HepG2 (cell line): ENCODE results near the gene GLO1. TPM values are rescaled to one million over a fixed set of nuclear protein-coding genes. Genes with fewer than 3 reads are reported as not detected.

Experiments
- ATAC-seq: fragments of 200-7000 bp; cut with Tn5 transposase; 3 replicates; pipeline ENCODE4 v1.9.1; 2020; ENCODE audit warnings: mild to moderate bottlenecking, moderate library complexity
- BruUV-seq: library from RNA; stranded (reverse); fragments of 400-500 nt; replicated peaks from 2 replicates; lab custom pipeline; 2021; lab: Mats Ljungman, UMichigan
- CTCF ChIA-PET: fragments of 300-600 bp; formaldehyde crosslinking; extraction: SDS; loops from one replicate; lab custom pipeline; 2021; ENCODE audit warnings: low total read pairs, inconsistent platforms, low intra/inter-chr PET ratio; lab: Yijun Ruan, JAX
- POLR2A ChIA-PET: fragments of 350-600 bp; sonication (Branson Sonifier 250); formaldehyde crosslinking; loops from one replicate; lab custom pipeline; 2020; ENCODE audit warnings: antibody characterized with exemption, inconsistent platforms; lab: Yijun Ruan, JAX
- DNase-seq: peaks from one replicate; pipeline ENCODE4 v3.0.0-alpha.2; 2015; ENCODE audit warnings: low spot score
- FAIRE-seq: peaks from 3 replicates; lab custom pipeline; 2011; peaks lifted over from hg19 to GRCh38; lab: Jason Lieb, UNC
- H2AFZ ChIP-seq: one replicate; pipeline ENCODE4 v1.6.1; 2011; ENCODE audit warnings: low read length, inconsistent platforms
- H3K27ac ChIP-seq: fragments of 300-600 bp; 3 replicates; pipeline ENCODE4 v1.8.0; 2011; ENCODE audit warnings: mixed run types, mild to moderate bottlenecking, mixed read lengths, low read length, inconsistent platforms; ENCODE audit not compliant: insufficient read depth; ENCODE audit errors: extremely low read length
- H3K27me3 ChIP-seq, 2 experiments: fragments of 200-600 bp in 1 of 2; 2 replicates in 1 of 2; 3 replicates in 1 of 2; pipeline versions ENCODE4 v1.6.0 to v1.8.0; 2011; ENCODE audit warnings: low read length in 2 of 2, mild to moderate bottlenecking in 2 of 2, moderate library complexity in 2 of 2, inconsistent platforms in 1 of 2; ENCODE audit not compliant: insufficient read depth in 2 of 2, control insufficient read depth in 1 of 2
- H3K36me3 ChIP-seq, 2 experiments: fragments of 200-600 bp in 1 of 2; replicated peaks in 1 of 2; 2 replicates in 1 of 2; 3 replicates in 1 of 2; pipeline versions ENCODE4 v1.5.1 to v1.8.0; 2011; ENCODE audit warnings: low read length in 2 of 2, inconsistent platforms in 1 of 2; ENCODE audit not compliant: insufficient read depth in 2 of 2, control insufficient read depth in 1 of 2
- H3K4me1 ChIP-seq: 2 replicates; pipeline ENCODE4 v1.5.1; 2012; ENCODE audit warnings: low read length, inconsistent platforms; ENCODE audit not compliant: insufficient read depth
- H3K4me2 ChIP-seq: 2 replicates; pipeline ENCODE4 v1.6.0; 2011; ENCODE audit warnings: low read depth, low read length, inconsistent platforms
- H3K4me3 ChIP-seq, 3 experiments: fragments of 200-600 bp in 1 of 3; sonication (generic), shearing (Covaris generic) in 1 of 3; replicated peaks in 1 of 3; 2 replicates each; pipeline ENCODE4 v1.5.1; 2011 to 2016; ENCODE audit warnings: low read length in 3 of 3, inconsistent platforms in 2 of 3, low read depth in 2 of 3, mild to moderate bottlenecking in 2 of 3, control low read depth in 1 of 3, mixed read lengths in 1 of 3; ENCODE audit not compliant: insufficient read depth in 1 of 3
- H3K79me2 ChIP-seq: one replicate; pipeline ENCODE4 v1.6.1; 2011; ENCODE audit warnings: low read length, inconsistent platforms; ENCODE audit not compliant: insufficient read depth
- H3K9ac ChIP-seq: 2 replicates; pipeline ENCODE4 v1.6.0; 2011; ENCODE audit warnings: mild to moderate bottlenecking, low read depth, low read length, inconsistent platforms; ENCODE audit not compliant: insufficient read depth
- H3K9me3 ChIP-seq: 2 replicates; pipeline ENCODE4 v1.5.1; 2012; ENCODE audit warnings: mild to moderate bottlenecking, low read length
- H4K20me1 ChIP-seq: 2 replicates; pipeline ENCODE4 v1.6.0; 2011; ENCODE audit warnings: inconsistent platforms, mild to moderate bottlenecking, low read length, moderate library complexity; ENCODE audit not compliant: insufficient read depth
- ATF2 ChIP-seq: sonication (generic); formaldehyde crosslinking; IDR thresholded peaks from 2 replicates; pipeline ENCODE4 v1.4.0; 2020; ENCODE audit warnings: missing genetic modification reagents
- BRCA1 ChIP-seq: sonication (generic); formaldehyde crosslinking; IDR thresholded peaks from 2 replicates; pipeline ENCODE4 v1.4.0; 2020; ENCODE audit warnings: missing genetic modification reagents
- ELK4 ChIP-seq: sonication (generic); formaldehyde crosslinking; IDR thresholded peaks from 2 replicates; pipeline ENCODE4 v1.9.0; 2021; ENCODE audit warnings: missing genetic modification reagents, borderline replicate concordance
- HNRNPK ChIP-seq: fragments of 200-400 bp; formaldehyde crosslinking; IDR thresholded peaks from 2 replicates; pipeline ENCODE4 v1.6.1; 2018; ENCODE audit warnings: low read length, low read depth, moderate library complexity, mild to moderate bottlenecking; ENCODE audit not compliant: poor library complexity, severe bottlenecking
- IRF2 ChIP-seq: IDR thresholded peaks from 2 replicates; pipeline ENCODE4 v1.6.1; 2018; ENCODE audit warnings: missing genetic modification reagents, missing compliant biosample characterization
- KLF16 ChIP-seq, 2 experiments: sonication (generic) in 1 of 2; formaldehyde crosslinking in 1 of 2; IDR thresholded peaks; 2 replicates each; pipeline versions ENCODE4 v1.6.1 to v1.8.0; 2016 to 2023; ENCODE audit warnings: missing genetic modification reagents in 2 of 2, missing compliant biosample characterization in 1 of 2
- MZF1 ChIP-seq: sonication (generic); formaldehyde crosslinking; IDR thresholded peaks from 2 replicates; pipeline ENCODE4 v1.8.1; 2023; ENCODE audit warnings: mild to moderate bottlenecking, missing genetic modification reagents, borderline replicate concordance
- NFIB ChIP-seq: sonication (generic); formaldehyde crosslinking; IDR thresholded peaks from 2 replicates; pipeline ENCODE4 v1.9.0; 2021; ENCODE audit warnings: missing genetic modification reagents, mild to moderate bottlenecking, borderline replicate concordance
- PHB2 ChIP-seq: fragments of 450-650 bp; IDR thresholded peaks from 2 replicates; pipeline ENCODE4 v1.6.1; 2018; ENCODE audit not compliant: partially characterized antibody
- REST ChIP-seq, 2 experiments: IDR thresholded peaks; 2 replicates each; pipeline ENCODE4 v1.6.1; 2011 to 2012; ENCODE audit warnings: low read length in 2 of 2, borderline replicate concordance in 1 of 2, low read depth in 1 of 2, mild to moderate bottlenecking in 1 of 2, moderate library complexity in 1 of 2
- SSRP1 ChIP-seq: IDR thresholded peaks from 2 replicates; pipeline ENCODE4 v1.6.1; 2016; ENCODE audit warnings: control low read depth
- TEF ChIP-seq: sonication (generic); formaldehyde crosslinking; IDR thresholded peaks from 2 replicates; pipeline ENCODE4 v1.5.0; 2020; ENCODE audit warnings: missing genetic modification reagents
- ZKSCAN5 ChIP-seq: sonication (generic); formaldehyde crosslinking; IDR thresholded peaks from 2 replicates; pipeline ENCODE4 v1.5.1; 2020; ENCODE audit warnings: mild to moderate bottlenecking, missing genetic modification reagents
- ZNF20 ChIP-seq: sonication (generic); formaldehyde crosslinking; IDR thresholded peaks from 2 replicates; pipeline ENCODE4 v1.4.0; 2020; ENCODE audit warnings: mild to moderate bottlenecking, moderate library complexity, missing genetic modification reagents
- ZNF232 ChIP-seq: sonication (generic); formaldehyde crosslinking; IDR thresholded peaks from 2 replicates; pipeline ENCODE4 v1.4.0; 2020; ENCODE audit warnings: missing genetic modification reagents, borderline replicate concordance
- ZNF354B ChIP-seq: sonication (generic); formaldehyde crosslinking; IDR thresholded peaks from 2 replicates; pipeline ENCODE4 v1.8.0; 2022; ENCODE audit warnings: mild to moderate bottlenecking, missing genetic modification reagents
- ZNF543 ChIP-seq: sonication (generic); formaldehyde crosslinking; IDR thresholded peaks from 2 replicates; pipeline ENCODE4 v1.4.0; 2020; ENCODE audit warnings: mild to moderate bottlenecking, missing genetic modification reagents
- ZNF749 ChIP-seq: sonication (generic); formaldehyde crosslinking; IDR thresholded peaks from 2 replicates; pipeline ENCODE4 v1.8.0; 2022; ENCODE audit warnings: mild to moderate bottlenecking, missing genetic modification reagents, moderate library complexity, borderline replicate concordance
- WGBS: methylation state at CpG from one replicate; pipeline ENCODE4 v1.1.6; 2017; ENCODE audit warnings: low lambda C conversion rate; 5-methylcytosine and 5-hydroxymethylcytosine counted together
- in situ Hi-C: cut with HindIII; loops from 2 replicates; pipeline ENCODE4 v1.10.0; 2017; ENCODE audit warnings: low pct_unique_long_range_greater_than_20kb; ENCODE audit not compliant: extremely low pct_ligation_motif_present
- intact Hi-C: fragments of 100-400 bp; cut with micrococcal nuclease; formaldehyde crosslinking; loops from one replicate; pipeline ENCODE4 v1.10.0; 2022; ENCODE audit not compliant: unreplicated experiment
- polyA plus RNA-seq, 8 experiments: library from polyadenylated mRNA; depleted of rRNA in 3 of 8; stranded (reverse) in 7 of 8; unstranded in 1 of 8; fragments of >200 nt; fragmentation: Illumina TruSeq in 4 of 8; extraction: Trizol in 4 of 8; gene quantifications; 2 replicates each; pipeline versions ENCODE4 v1.2.1 to v1.2.3, GENCODE V29; 2011 to 2016; ENCODE audit warnings: low read depth in 4 of 8, missing spikeins in 1 of 8, mixed read lengths in 1 of 8; ENCODE audit not compliant: insufficient read depth in 1 of 8
- total RNA-seq, 5 experiments: library from RNA; depleted of rRNA; stranded (reverse); fragments of >200 nt; fragmentation: Illumina TruSeq; extraction: Trizol; gene quantifications; 2 replicates each; pipeline ENCODE4 v1.2.3, GENCODE V29; 2016; ENCODE audit warnings: low read depth in 1 of 5

Gene GLO1
- total and polyA plus RNA-seq, 2 of the 13 experiments (the other 11 are each of a cell fraction or from before 2014, with no cell fraction given) = 77.1 to 177 TPM

GRCh38 chr6:38730140-38730862 lies 27.4 kb upstream of the GLO1 start:
- DNase-seq (no peak), ATAC-seq (no peak), FAIRE-seq (no peak)
- ChIA-PET CTCF (no interaction called here), POLR2A (no interaction called here)
- in situ Hi-C loops = no loop called here
- Histone ChIP-seq H3K27me3 (no peaks in the 10 kb centered on the region), H3K4me3 (no peak overlapping the region), H3K9me3 (no peaks in the 10 kb centered on the region), H4K20me1 (no peaks in the 10 kb centered on the region), H3K27ac (no peak overlapping the region), H3K79me2 (no peaks in the 10 kb centered on the region), H3K4me1 (no peaks in the 10 kb centered on the region), H3K4me2 (no peak overlapping the region), H3K9ac (no peak overlapping the region), H2AFZ (no peak overlapping the region), H3K36me3 (no peaks in the 10 kb centered on the region)
- BruUV-seq = no TSS peak
- intact Hi-C loops = no loop called here
- 8% methylated on average over 4 of the region's 4 CpGs for WGBS
- TF ChIP-seq KLF16 (CRISPR knock-in tag; IDR thresholded peaks at IDR 0.05) (no peak), ELK4 (CRISPR knock-in tag) (no peak), MZF1 (CRISPR knock-in tag) (no peak), HNRNPK (no peak), IRF2 (CRISPR knock-in tag) (no peak), ZKSCAN5 (no peak), BRCA1 (CRISPR knock-in tag) (no peak), ZNF749 (CRISPR knock-in tag) (no peak), ZNF354B (CRISPR knock-in tag) (no peak), PHB2 (no peak), ZNF543 (no peak), ZNF232 (CRISPR knock-in tag) (no peak), ZNF20 (CRISPR knock-in tag) (no peak), SSRP1 (CRISPR knock-in tag) (no peak), TEF (CRISPR knock-in tag) (no peak), ATF2 (CRISPR knock-in tag) (no peak), REST (IDR thresholded peaks at IDR 0.05; ENCODE audit: borderline replicate concordance in 1 of 2, low read depth in 1 of 2, low read length in 2 of 2) (no peak), NFIB (CRISPR knock-in tag) (no peak)
